HG03159 (cell line): ENCODE measurements around the gene PRDM8.
A peak's percentile ranks its signal among the peaks of the same experiment; 100 is the strongest.

Source experiments
- ATAC-seq: cut with Tn5 transposase; IDR thresholded peaks from one replicate; pipeline ENCODE4 v1.9.1; 2021; ENCODE audit warnings: mild to moderate bottlenecking, moderate library complexity; ENCODE audit not compliant: unreplicated experiment

The PRDM8 gene

GRCh38 chr4:80183250-80184052 lies 13.9 kb upstream of the PRDM8 start:
- ATAC-seq, result peak; percentile 57

GRCh38 chr4:80184053-80184824 lies 13.1 kb upstream of the PRDM8 start:
- ATAC-seq, result peak; percentile 92

- peak; percentile 0 for ATAC-seq
Measured at GRCh38 chr4:80184825-80185756, 12.2 kb upstream of the PRDM8 start.

- ATAC-seq, result no peak
Measured at GRCh38 chr4:80185787-80186548, 11.3 kb upstream of the PRDM8 start.

GRCh38 chr4:80186676-80187075 lies 10.6 kb upstream of the PRDM8 start:
- ATAC-seq, result no peak

- no peak for ATAC-seq
Measured at GRCh38 chr4:80187677-80188076, 9.6 kb upstream of the PRDM8 start.

GRCh38 chr4:80188457-80188800 lies 8.9 kb upstream of the PRDM8 start:
- ATAC-seq, result no peak

- no peak for ATAC-seq
Measured at GRCh38 chr4:80188801-80189458, 8.4 kb upstream of the PRDM8 start.

GRCh38 chr4:80189581-80189955 lies 7.7 kb upstream of the PRDM8 start:
- ATAC-seq, result no peak

- no peak for ATAC-seq
Measured at GRCh38 chr4:80189956-80190677, 7.2 kb upstream of the PRDM8 start.

GRCh38 chr4:80192252-80192866 lies 4.9 kb upstream of the PRDM8 start:
- ATAC-seq, result no peak

- ATAC-seq, result no peak
Measured at GRCh38 chr4:80192937-80193336, 4.4 kb upstream of the PRDM8 start.

GRCh38 chr4:80195441-80196140 lies 1.7 kb upstream of the PRDM8 start:
- ATAC-seq, result no peak

- no peak for ATAC-seq
Measured at GRCh38 chr4:80196259-80196921, 913 bp upstream of the PRDM8 start.

- no peak for ATAC-seq
Measured at GRCh38 chr4:80197601-80198440, 518 bp downstream of the PRDM8 start.

- ATAC-seq, result no peak
Measured at GRCh38 chr4:80198441-80198837, 1.1 kb downstream of the PRDM8 start.

- ATAC-seq, result no peak
Measured at GRCh38 chr4:80199004-80199560, 1.8 kb downstream of the PRDM8 start.
